ENCODE results near the gene PBX1. TPM values are rescaled to one million over a fixed set of nuclear protein-coding genes. Genes with fewer than 3 reads are reported as not detected.
A peak's percentile ranks its signal among the peaks of the same experiment; 100 is the strongest.

The PBX1 gene
- total and polyA plus RNA-seq, 4 donors, result 14.0 to 125 (median 40.0) TPM

DNA sequence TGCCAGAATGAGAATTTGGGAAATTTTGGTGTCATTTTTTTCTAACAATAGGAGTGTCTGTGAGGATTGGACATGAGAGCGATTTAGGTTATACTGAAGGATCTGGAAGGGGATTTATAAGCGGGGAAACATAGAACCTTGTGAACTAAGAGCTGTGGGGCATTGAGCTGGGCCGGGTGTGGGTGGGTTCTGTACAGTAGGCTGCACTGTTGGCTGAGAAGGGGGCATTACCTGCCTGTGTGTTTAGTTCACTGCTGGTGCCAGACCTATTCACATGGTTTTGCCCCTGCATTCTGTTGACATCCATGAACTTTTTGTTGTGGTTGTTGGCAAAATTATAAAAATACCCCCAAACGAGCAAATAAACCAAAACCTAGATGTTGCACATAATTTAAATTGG is 8.8 kb downstream of the PBX1 start:
- no peak for ATAC-seq (ENCODE audit: low FRiP score)
- H3K4me3 ChIP-seq (ENCODE audit: low read length in 2 of 2), result no peak overlapping the region

DNA sequence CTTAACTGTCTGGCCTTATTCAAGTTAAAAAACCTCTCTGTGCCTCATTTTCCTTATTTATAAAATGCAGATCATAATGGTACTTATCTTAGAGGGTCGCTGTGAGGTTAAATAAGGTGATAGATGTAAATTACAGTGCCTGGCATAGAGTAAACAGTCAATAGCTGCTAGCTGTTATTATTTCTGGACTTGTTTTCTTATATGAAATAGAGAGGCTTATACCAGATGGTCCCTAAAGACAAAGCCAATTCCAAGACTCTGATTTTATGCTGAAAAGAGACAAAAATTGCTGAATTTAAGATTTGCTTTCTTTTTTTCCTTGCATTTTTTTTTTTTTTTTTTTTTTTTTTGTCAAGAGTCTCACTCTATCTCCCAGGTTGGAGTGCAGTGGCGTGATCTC is 10.3 kb downstream of the PBX1 start:
- no peaks in the 10 kb centered on the region for H3K27me3 ChIP-seq (ENCODE audit: control insufficient read depth in 1 of 2, insufficient read depth in 2 of 2, low read length in 1 of 2)
- intact Hi-C loops (cut with DNase I), result loop anchor here in 1 of 2 donors (5.0 kb wide), 1 partner anchor 43 kb away; no protein-coding TSS in a partner anchor
- no peak overlapping the region for H3K27ac ChIP-seq (ENCODE audit: low read depth in 1 of 2, low read length in 2 of 2)
- ATAC-seq (ENCODE audit: low FRiP score) (no peak), DNase-seq (no peak)
- H3K4me3 ChIP-seq (ENCODE audit: low read length in 2 of 2), result no peak overlapping the region
- H3K4me1 ChIP-seq (ENCODE audit: control insufficient read depth in 1 of 2, insufficient read depth in 2 of 2, low read length in 2 of 2), result peaks cover 2% of the 10 kb centered on the region in 2 donors
- 89 to 92% methylated on average over 2 of the region's 2 CpGs for WGBS, 2 donors
- no peaks in the 10 kb centered on the region for H3K9me3 ChIP-seq (ENCODE audit: control insufficient read depth, low read length)
- no peaks in the 10 kb centered on the region for H3K36me3 ChIP-seq (ENCODE audit: control insufficient read depth in 1 of 2, insufficient read depth in 2 of 2, low read length in 1 of 2)

More for the DNA sequence above, 8.8 kb downstream of the PBX1 start:
- 90 to 94% methylated on average over 4 of the region's 4 CpGs for WGBS, 2 donors
- no peak for DNase-seq
- Histone ChIP-seq H3K27me3 (ENCODE audit: control insufficient read depth in 1 of 2, insufficient read depth in 2 of 2, low read length in 1 of 2) (no peaks in the 10 kb centered on the region), H3K4me1 (ENCODE audit: control insufficient read depth in 1 of 2, insufficient read depth in 2 of 2, low read length in 2 of 2) (peaks cover 0 to 2% of the 10 kb centered on the region in 2 donors), H3K9me3 (ENCODE audit: control insufficient read depth, low read length) (no peaks in the 10 kb centered on the region), H3K36me3 (ENCODE audit: control insufficient read depth in 1 of 2, insufficient read depth in 2 of 2, low read length in 1 of 2) (no peaks in the 10 kb centered on the region), H3K27ac (ENCODE audit: low read depth in 1 of 2, low read length in 2 of 2) (no peak overlapping the region)
- intact Hi-C loops (cut with DNase I), result loop anchor here in 1 of 2 donors (5.0 kb wide), 1 partner anchor 45 kb away; no protein-coding TSS in a partner anchor

DNA sequence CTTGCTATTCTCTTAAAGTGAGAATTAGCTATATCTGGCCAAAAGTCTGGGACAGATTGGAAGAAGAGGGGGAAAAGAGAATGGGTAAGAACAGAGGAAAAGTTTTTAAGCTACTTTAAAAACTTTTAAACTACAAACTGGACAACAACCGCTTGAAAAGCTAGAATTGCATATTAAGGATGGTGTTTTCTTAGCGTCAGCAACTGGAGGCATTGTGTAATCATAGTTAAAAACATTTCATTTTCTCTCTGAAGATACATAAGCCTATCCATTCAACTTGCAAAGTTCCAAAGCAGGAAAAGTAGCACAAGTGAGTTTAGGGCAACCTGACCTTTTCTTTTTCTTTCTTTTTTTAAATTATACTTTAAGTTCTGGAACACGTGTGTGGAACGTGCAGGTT is 10.9 kb downstream of the PBX1 start:
- DNase-seq, result no peak
- Histone ChIP-seq H3K27me3 (ENCODE audit: control insufficient read depth in 1 of 2, insufficient read depth in 2 of 2, low read length in 1 of 2) (no peaks in the 10 kb centered on the region), H3K4me1 (ENCODE audit: control insufficient read depth in 1 of 2, insufficient read depth in 2 of 2, low read length in 2 of 2) (peaks cover 2% of the 10 kb centered on the region in 2 donors), H3K27ac (ENCODE audit: low read depth in 1 of 2, low read length in 2 of 2) (no peak overlapping the region), H3K36me3 (ENCODE audit: control insufficient read depth in 1 of 2, insufficient read depth in 2 of 2, low read length in 1 of 2) (no peaks in the 10 kb centered on the region), H3K9me3 (ENCODE audit: control insufficient read depth, low read length) (no peaks in the 10 kb centered on the region), H3K4me3 (ENCODE audit: low read length in 2 of 2) (no peak overlapping the region)
- intact Hi-C loops (cut with DNase I), result loop anchor here in 1 of 2 donors (5.0 kb wide), 1 partner anchor 42 kb away; no protein-coding TSS in a partner anchor
- peak; percentile 44 for ATAC-seq (ENCODE audit: low FRiP score)
- WGBS, 2 donors, result 94 to 97% methylated on average over 4 of the region's 4 CpGs

DNA sequence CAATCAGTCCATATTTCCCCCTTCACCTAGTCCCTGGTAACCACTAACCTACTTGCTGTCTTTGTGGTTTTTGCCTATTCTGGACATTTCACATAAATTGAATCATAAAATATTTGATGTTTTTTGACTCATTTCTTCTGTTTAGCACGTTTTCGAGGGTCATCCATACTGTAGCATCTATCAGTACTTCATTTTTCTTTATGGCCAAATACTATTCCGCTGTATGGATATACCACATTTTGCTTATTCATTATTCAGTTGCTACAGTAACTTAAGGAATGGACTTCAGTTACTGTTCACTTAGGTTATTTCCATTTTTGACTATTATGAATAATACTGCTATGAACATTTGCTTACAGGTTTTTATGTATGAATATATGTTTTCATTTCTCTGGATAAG is 12.3 kb downstream of the PBX1 start:
- no peaks in the 10 kb centered on the region for H3K27me3 ChIP-seq (ENCODE audit: control insufficient read depth in 1 of 2, insufficient read depth in 2 of 2, low read length in 1 of 2)
- H3K27ac ChIP-seq (ENCODE audit: low read depth in 1 of 2, low read length in 2 of 2), result no peak overlapping the region
- no peak overlapping the region for H3K4me3 ChIP-seq (ENCODE audit: low read length in 2 of 2)
- no peaks in the 10 kb centered on the region for H3K9me3 ChIP-seq (ENCODE audit: control insufficient read depth, low read length)
- 95 to 96% methylated on average over 3 of the region's 3 CpGs for WGBS, 2 donors
- ATAC-seq (ENCODE audit: low FRiP score) (no peak), DNase-seq (no peak)
- intact Hi-C loops (cut with DNase I), result no loop called here
- H3K36me3 ChIP-seq (ENCODE audit: control insufficient read depth in 1 of 2, insufficient read depth in 2 of 2, low read length in 1 of 2), result no peaks in the 10 kb centered on the region
- H3K4me1 ChIP-seq (ENCODE audit: control insufficient read depth in 1 of 2, insufficient read depth in 2 of 2, low read length in 2 of 2), result peaks cover 2 to 5% of the 10 kb centered on the region in 2 donors

DNA sequence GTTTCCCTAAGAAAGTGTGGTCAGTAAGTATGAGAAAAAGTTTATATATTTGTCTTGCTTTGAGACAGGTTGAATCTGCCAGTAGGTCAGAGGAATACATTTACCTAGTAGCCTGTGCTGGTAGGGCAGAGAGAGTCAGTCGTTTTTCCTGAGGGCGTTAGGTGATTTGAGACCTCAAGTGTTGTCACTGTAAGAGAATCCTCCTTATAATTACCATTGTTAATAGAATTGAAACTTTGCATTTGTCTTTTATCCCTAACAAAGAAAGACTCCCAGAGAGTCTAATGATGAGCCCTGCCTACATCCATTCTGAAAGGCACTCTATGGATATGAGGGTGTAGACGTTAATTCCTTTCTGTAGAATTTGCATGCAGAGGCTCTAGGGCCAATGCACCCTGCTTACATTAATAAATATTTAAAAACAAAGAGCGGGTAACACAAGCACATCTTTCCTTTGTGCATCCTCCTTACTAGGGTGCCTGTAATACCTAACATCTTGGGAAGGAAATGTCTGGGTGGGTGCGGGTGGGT is 16.4 kb downstream of the PBX1 start:
- DNase-seq (no peak), ATAC-seq (ENCODE audit: low FRiP score) (no peak)
- no peak overlapping the region for H3K27ac ChIP-seq (ENCODE audit: low read depth in 1 of 2, low read length in 2 of 2)
- no peak overlapping the region for H3K4me3 ChIP-seq (ENCODE audit: low read length in 2 of 2)
- intact Hi-C loops (cut with DNase I), result loop anchor here in 1 of 2 donors (5.0 kb wide), 1 partner anchor 37 kb away; no protein-coding TSS in a partner anchor
- no peaks in the 10 kb centered on the region for H3K9me3 ChIP-seq (ENCODE audit: control insufficient read depth, low read length)
- H3K36me3 ChIP-seq (ENCODE audit: control insufficient read depth in 1 of 2, insufficient read depth in 2 of 2, low read length in 1 of 2), result no peaks in the 10 kb centered on the region
- H3K4me1 ChIP-seq (ENCODE audit: control insufficient read depth in 1 of 2, insufficient read depth in 2 of 2, low read length in 2 of 2), result peaks cover 2 to 5% of the 10 kb centered on the region in 2 donors
- no peaks in the 10 kb centered on the region for H3K27me3 ChIP-seq (ENCODE audit: control insufficient read depth in 1 of 2, insufficient read depth in 2 of 2, low read length in 1 of 2)
- 72 to 77% methylated on average over 5 of the region's 5 CpGs for WGBS, 2 donors

DNA sequence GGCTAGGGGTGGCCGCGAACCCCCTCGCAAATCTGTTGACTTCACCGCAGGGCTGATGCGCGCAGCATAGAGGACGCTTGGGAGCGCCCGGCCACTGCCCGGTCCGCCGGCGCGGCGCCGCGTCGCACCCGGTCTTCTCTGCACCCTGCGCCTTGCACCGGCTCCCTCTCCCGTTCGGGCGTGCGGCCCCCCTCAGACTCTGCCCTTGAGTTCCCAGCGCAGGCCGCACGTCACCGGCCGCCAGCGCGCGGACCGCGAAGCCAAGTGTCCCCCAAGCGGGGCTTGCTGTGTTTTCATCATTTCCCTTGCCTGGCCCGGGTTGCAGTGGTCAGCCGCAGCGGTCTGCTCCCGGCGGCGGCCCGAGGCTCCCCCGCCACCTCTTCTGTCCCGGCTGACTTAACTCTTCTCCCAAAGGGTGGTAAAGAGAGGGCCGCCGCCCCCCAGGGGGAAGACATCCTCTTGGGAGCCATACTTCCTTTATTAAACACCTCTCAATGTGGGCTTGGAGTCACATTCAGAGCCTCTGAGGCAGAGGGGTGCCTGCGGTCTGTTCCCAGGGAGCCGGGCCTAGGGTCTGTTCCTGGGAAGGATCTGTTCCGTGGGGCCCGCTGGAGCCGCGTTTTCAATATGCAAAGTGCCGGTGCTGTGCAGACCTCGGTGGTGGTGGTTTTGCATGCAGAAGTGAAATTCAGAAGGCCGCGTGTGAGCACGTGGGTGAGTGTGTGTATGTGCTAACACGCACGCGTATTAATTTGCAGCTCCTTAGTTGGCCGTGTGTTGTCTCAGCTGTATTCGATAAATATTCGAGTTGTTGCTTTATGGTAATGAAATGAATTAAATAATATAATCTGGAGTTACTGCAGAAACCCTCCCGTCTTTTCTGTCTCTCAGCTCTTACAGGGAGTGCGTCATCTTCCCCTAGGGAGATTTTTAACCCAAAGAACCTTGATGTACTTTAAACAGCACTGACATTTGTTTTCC is 17.6 kb downstream of the PBX1 start:
- DNase-seq (peak; percentile 61 to 80), ATAC-seq (ENCODE audit: low FRiP score) (peak; percentile 89)
- Histone ChIP-seq H3K27me3 (ENCODE audit: control insufficient read depth in 1 of 2, insufficient read depth in 2 of 2, low read length in 1 of 2) (no peaks in the 10 kb centered on the region), H3K4me3 (ENCODE audit: low read length in 2 of 2) (peak overlapping the region; percentile 1 to 24), H3K36me3 (ENCODE audit: control insufficient read depth in 1 of 2, insufficient read depth in 2 of 2, low read length in 1 of 2) (no peaks in the 10 kb centered on the region), H3K9me3 (ENCODE audit: control insufficient read depth, low read length) (no peaks in the 10 kb centered on the region), H3K4me1 (ENCODE audit: control insufficient read depth in 1 of 2, insufficient read depth in 2 of 2, low read length in 2 of 2) (peaks cover 2 to 5% of the 10 kb centered on the region in 2 donors), H3K27ac (ENCODE audit: low read depth in 1 of 2, low read length in 2 of 2) (peak overlapping the region in 1 of 2 donors; percentile 58)
- WGBS, 2 donors, result 4 to 10% methylated on average over 58 to 66 of the region's 66 CpGs
- intact Hi-C loops (cut with DNase I), result loop anchor here in 1 of 2 donors (5.0 kb wide), 1 partner anchor 36 kb away; no protein-coding TSS in a partner anchor

DNA sequence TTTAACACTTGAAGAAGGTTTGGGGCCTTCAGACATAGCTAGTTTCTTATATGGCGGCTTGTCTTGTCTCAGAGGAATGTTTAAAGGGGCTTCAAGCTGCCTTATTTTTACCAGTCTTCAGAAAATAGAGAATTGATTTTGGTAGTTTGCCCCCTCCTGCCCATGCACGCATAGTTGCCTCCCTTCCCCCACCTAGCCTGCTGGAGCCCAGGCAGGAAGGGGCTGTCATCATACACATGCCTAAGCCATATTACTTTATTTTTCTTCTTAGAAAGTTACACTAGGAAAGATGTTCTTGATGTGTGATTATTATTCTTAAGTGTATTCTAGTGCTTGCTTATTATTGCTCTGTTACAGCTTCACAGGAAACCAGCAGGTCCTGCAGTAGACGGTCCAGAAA is 18.3 kb downstream of the PBX1 start:
- intact Hi-C loops (cut with DNase I), result loop anchor here in 1 of 2 donors (5.0 kb wide), 1 partner anchor 35 kb away; no protein-coding TSS in a partner anchor
- peaks cover 2 to 5% of the 10 kb centered on the region in 2 donors for H3K4me1 ChIP-seq (ENCODE audit: control insufficient read depth in 1 of 2, insufficient read depth in 2 of 2, low read length in 2 of 2)
- WGBS, 2 donors, result 16 to 24% methylated on average over 3 of the region's 3 CpGs
- no peak overlapping the region for H3K27ac ChIP-seq (ENCODE audit: low read depth in 1 of 2, low read length in 2 of 2)
- no peak for DNase-seq
- H3K4me3 ChIP-seq (ENCODE audit: low read length in 2 of 2), result no peak overlapping the region
- no peaks in the 10 kb centered on the region for H3K9me3 ChIP-seq (ENCODE audit: control insufficient read depth, low read length)
- no peaks in the 10 kb centered on the region for H3K36me3 ChIP-seq (ENCODE audit: control insufficient read depth in 1 of 2, insufficient read depth in 2 of 2, low read length in 1 of 2)
- no peak for ATAC-seq (ENCODE audit: low FRiP score)
- no peaks in the 10 kb centered on the region for H3K27me3 ChIP-seq (ENCODE audit: control insufficient read depth in 1 of 2, insufficient read depth in 2 of 2, low read length in 1 of 2)

DNA sequence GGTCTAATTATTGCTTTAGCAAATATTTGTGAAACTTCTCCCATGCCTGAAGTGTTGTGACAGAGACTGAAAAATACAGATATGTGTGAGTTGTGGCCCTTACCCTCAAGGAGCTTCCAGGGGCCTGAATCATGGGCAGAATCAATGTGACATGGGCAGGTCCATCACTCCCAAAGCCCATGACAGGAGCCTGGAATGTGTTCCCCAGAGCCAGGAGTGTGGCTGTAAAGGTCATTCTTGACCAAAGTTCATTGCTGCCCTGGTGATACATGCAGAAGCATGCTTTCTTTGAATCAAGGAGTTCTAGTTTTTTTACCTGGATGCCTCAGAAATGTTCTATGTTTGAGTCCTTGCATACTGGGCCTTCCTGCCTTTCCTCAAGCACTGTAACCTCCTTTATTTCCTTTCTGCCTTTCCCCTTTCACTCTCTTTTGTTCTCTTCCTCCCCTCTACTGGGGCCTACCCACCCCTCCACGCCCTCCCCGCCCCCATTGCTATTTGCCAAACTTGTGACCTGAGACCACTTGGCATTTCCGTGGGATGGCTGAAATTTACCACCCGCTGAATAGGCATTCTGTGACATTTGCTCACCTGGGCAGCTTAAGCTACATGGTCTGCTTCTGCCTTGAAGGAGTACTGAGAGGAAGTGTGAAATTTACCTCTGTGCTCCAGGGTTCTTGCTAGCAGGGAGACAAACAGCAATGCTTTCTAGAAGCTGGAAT is 19.7 kb downstream of the PBX1 start:
- DNase-seq (no peak), ATAC-seq (ENCODE audit: low FRiP score) (no peak)
- Histone ChIP-seq H3K27ac (ENCODE audit: low read depth in 1 of 2, low read length in 2 of 2) (no peak overlapping the region), H3K27me3 (ENCODE audit: control insufficient read depth in 1 of 2, insufficient read depth in 2 of 2, low read length in 1 of 2) (no peaks in the 10 kb centered on the region), H3K9me3 (ENCODE audit: control insufficient read depth, low read length) (no peaks in the 10 kb centered on the region), H3K4me3 (ENCODE audit: low read length in 2 of 2) (no peak overlapping the region), H3K36me3 (ENCODE audit: control insufficient read depth in 1 of 2, insufficient read depth in 2 of 2, low read length in 1 of 2) (no peaks in the 10 kb centered on the region), H3K4me1 (ENCODE audit: control insufficient read depth in 1 of 2, insufficient read depth in 2 of 2, low read length in 2 of 2) (peaks cover 2 to 5% of the 10 kb centered on the region in 2 donors)
- 74 to 81% methylated on average over 4 of the region's 4 CpGs for WGBS, 2 donors
- intact Hi-C loops (cut with DNase I), result loop anchor here in 1 of 2 donors (5.0 kb wide), 1 partner anchor 34 kb away; no protein-coding TSS in a partner anchor
